H1 (cell line): ENCODE results near the gene AGRN. TPM values are rescaled to one million over a fixed set of nuclear protein-coding genes. Genes with fewer than 3 reads are reported as not detected.

Experiments
- CTCF ChIA-PET: fragments of 300-600 bp; sonication (Branson Sonifier 250); formaldehyde crosslinking; loops from one replicate; lab custom pipeline; 2021; ENCODE audit not compliant: partially characterized antibody; lab: Charles Lee
- POLR2A ChIA-PET: fragments of 300-600 bp; sonication (Branson Sonifier 250); formaldehyde crosslinking; loops from one replicate; lab custom pipeline; 2021; ENCODE audit warnings: inconsistent platforms; ENCODE audit not compliant: partially characterized antibody; lab: Charles Lee
- DNase-seq, 2 experiments: peaks; one replicate each; pipeline versions ENCODE4 v3.0.0 to v3.0.0-alpha.2; 2010 to 2022; ENCODE audit warnings: low spot score in 2 of 2, low read depth in 1 of 2, mixed read lengths in 1 of 2
- FAIRE-seq: peaks from 2 replicates; lab custom pipeline; 2011; peaks lifted over from hg19 to GRCh38; lab: Jason Lieb, UNC
- H2AFZ ChIP-seq: 2 replicates; pipeline ENCODE4 v1.8.1; 2012; ENCODE audit warnings: low read length, inconsistent platforms
- H2AK5ac ChIP-seq: 2 replicates; pipeline ENCODE4 v1.6.1; 2013; ENCODE audit warnings: low read depth, low read length
- H2BK120ac ChIP-seq: replicated peaks from 2 replicates; pipeline ENCODE3; 2013; ENCODE audit warnings: low read depth, low read length, inconsistent platforms
- H2BK12ac ChIP-seq: 2 replicates; pipeline ENCODE4 v1.6.1; 2013; ENCODE audit warnings: low read depth, low read length
- H2BK15ac ChIP-seq: 2 replicates; pipeline ENCODE4 v1.6.1; 2013; ENCODE audit warnings: low read length
- H2BK20ac ChIP-seq: 2 replicates; pipeline ENCODE4 v1.6.1; 2013; ENCODE audit warnings: low read length
- H2BK5ac ChIP-seq: 2 replicates; pipeline ENCODE4 v1.6.1; 2013; ENCODE audit warnings: low read depth, low read length
- H3K14ac ChIP-seq: 2 replicates; pipeline ENCODE4 v1.6.1; 2013; ENCODE audit warnings: inconsistent platforms; ENCODE audit not compliant: insufficient read length
- H3K18ac ChIP-seq: 2 replicates; pipeline ENCODE4 v1.6.1; 2013; ENCODE audit warnings: low read length; ENCODE audit errors: extremely low read depth
- H3K23ac ChIP-seq: 2 replicates; pipeline ENCODE4 v1.6.1; 2013; ENCODE audit warnings: inconsistent platforms; ENCODE audit not compliant: insufficient read length
- H3K23me2 ChIP-seq: 2 replicates; pipeline ENCODE4 v1.6.1; 2013; ENCODE audit warnings: low read depth, low read length
- H3K27ac ChIP-seq: 2 replicates; pipeline ENCODE4 v1.6.1; 2011; ENCODE audit warnings: low read depth, low read length, inconsistent platforms
- H3K27me3 ChIP-seq, 4 experiments: replicated peaks in 1 of 4; 1 replicate in 1 of 4; 2 replicates in 3 of 4; pipeline versions ENCODE4 v1.6.1 to v1.8.1; 2011 to 2013; ENCODE audit warnings: low read length in 3 of 4, mild to moderate bottlenecking in 3 of 4, inconsistent platforms in 2 of 4, mixed read lengths in 2 of 4, moderate library complexity in 1 of 4; ENCODE audit not compliant: control insufficient read depth in 3 of 4, insufficient read depth in 3 of 4; ENCODE audit errors: extremely low read depth in 1 of 4
- H3K36me3 ChIP-seq, 4 experiments: 2 replicates each; pipeline versions ENCODE4 v1.6.1 to v1.8.1; 2011 to 2013; ENCODE audit warnings: mild to moderate bottlenecking in 4 of 4, low read length in 3 of 4, moderate library complexity in 2 of 4, control low read depth in 1 of 4, inconsistent platforms in 1 of 4; ENCODE audit not compliant: insufficient read depth in 4 of 4, control insufficient read depth in 2 of 4
- H3K4ac ChIP-seq: replicated peaks from 2 replicates; pipeline ENCODE3; 2013; ENCODE audit warnings: low read length, low read depth, mixed read lengths, inconsistent platforms; ENCODE audit not compliant: insufficient read length
- H3K4me1 ChIP-seq, 4 experiments: replicated peaks in 1 of 4; 1 replicate in 1 of 4; 2 replicates in 3 of 4; pipeline versions ENCODE4 v1.6.1 to v1.8.1; 2011 to 2013; ENCODE audit warnings: low read length in 3 of 4, inconsistent platforms in 2 of 4, mixed read lengths in 1 of 4; ENCODE audit not compliant: insufficient read depth in 4 of 4, control insufficient read depth in 3 of 4
- H3K4me2 ChIP-seq, 2 experiments: 2 replicates each; pipeline versions ENCODE4 v1.6.1 to v1.8.1; 2011 to 2013; ENCODE audit warnings: low read depth in 2 of 2, low read length in 2 of 2, control low read depth in 1 of 2, inconsistent platforms in 1 of 2, mild to moderate bottlenecking in 1 of 2; ENCODE audit not compliant: insufficient read depth in 1 of 2
- H3K4me3 ChIP-seq, 4 experiments: fragments of 200-600, 300-600 bp in 1 of 4; sonication (generic), shearing (Covaris generic), sonication (Bioruptor Twin) in 1 of 4; 2 replicates each; pipeline versions ENCODE4 v1.5.1 to v1.8.1; 2011 to 2016; ENCODE audit warnings: low read length in 4 of 4, low read depth in 3 of 4, control low read depth in 2 of 4, inconsistent platforms in 2 of 4, mild to moderate bottlenecking in 2 of 4, mixed read lengths in 1 of 4, moderate library complexity in 1 of 4; ENCODE audit not compliant: insufficient read depth in 2 of 4; ENCODE audit errors: extremely low read depth in 1 of 4
- H3K56ac ChIP-seq: replicated peaks from 2 replicates; pipeline ENCODE3; 2013; ENCODE audit warnings: low read depth, mild to moderate bottlenecking, mixed read lengths, low read length, inconsistent platforms; ENCODE audit not compliant: insufficient read length
- H3K79me1 ChIP-seq: 2 replicates; pipeline ENCODE4 v1.6.1; 2013; ENCODE audit warnings: low read depth, low read length, control low read depth
- H3K79me2 ChIP-seq, 2 experiments: 2 replicates each; pipeline versions ENCODE4 v1.6.1 to v1.8.1; 2012 to 2013; ENCODE audit warnings: low read length in 2 of 2, mild to moderate bottlenecking in 2 of 2, inconsistent platforms in 1 of 2; ENCODE audit not compliant: insufficient read depth in 2 of 2, control insufficient read depth in 1 of 2
- H3K9ac ChIP-seq, 4 experiments: replicated peaks in 1 of 4; 1 replicate in 1 of 4; 2 replicates in 3 of 4; pipeline versions ENCODE4 v1.6.1 to v1.8.1; 2011 to 2013; ENCODE audit warnings: low read depth in 3 of 4, low read length in 3 of 4, control low read depth in 2 of 4, mild to moderate bottlenecking in 2 of 4, moderate library complexity in 2 of 4, inconsistent platforms in 1 of 4; ENCODE audit errors: extremely low read depth in 1 of 4
- H3K9me3 ChIP-seq, 2 experiments: 2 replicates each; pipeline versions ENCODE4 v1.6.1 to v1.8.1; 2012 to 2013; ENCODE audit warnings: mild to moderate bottlenecking in 2 of 2, moderate library complexity in 2 of 2, control low read depth in 1 of 2, inconsistent platforms in 1 of 2, low read depth in 1 of 2, low read length in 1 of 2, mixed read lengths in 1 of 2; ENCODE audit not compliant: insufficient read depth in 2 of 2
- H4K20me1 ChIP-seq, 2 experiments: replicated peaks in 1 of 2; 2 replicates each; pipeline versions ENCODE3 to v1.8.1; 2011 to 2013; ENCODE audit warnings: inconsistent platforms in 2 of 2, low read length in 2 of 2, mild to moderate bottlenecking in 1 of 2; ENCODE audit not compliant: insufficient read depth in 2 of 2, control insufficient read depth in 1 of 2
- H4K5ac ChIP-seq: 2 replicates; pipeline ENCODE4 v1.6.1; 2013; ENCODE audit warnings: low read length, low read depth, mixed read lengths, inconsistent platforms; ENCODE audit not compliant: insufficient read length
- H4K8ac ChIP-seq: 2 replicates; pipeline ENCODE4 v1.8.0; 2013; ENCODE audit warnings: mild to moderate bottlenecking, moderate library complexity, low read length, inconsistent platforms; ENCODE audit not compliant: insufficient read depth; ENCODE audit errors: extremely low read depth
- H4K91ac ChIP-seq: replicated peaks from 2 replicates; pipeline ENCODE3; 2013; ENCODE audit warnings: low read length, mixed read lengths, inconsistent platforms; ENCODE audit not compliant: insufficient read length
- BRCA1 ChIP-seq: IDR thresholded peaks from 2 replicates; pipeline ENCODE4 v1.6.1; 2012; ENCODE audit warnings: low read depth, low read length, improper control_type of control experiment
- CBX5 ChIP-seq: fragments of 300-800, 300-1000 bp; sonication (generic); IDR thresholded peaks from 2 replicates; pipeline ENCODE4 v1.7.1; 2016; ENCODE audit warnings: antibody characterized with exemption, low read length, low read depth
- CHD2 ChIP-seq: IDR thresholded peaks from 2 replicates; pipeline ENCODE4 v1.6.1; 2012; ENCODE audit warnings: low read length, improper control_type of control experiment
- MAFK ChIP-seq: IDR thresholded peaks from 2 replicates; pipeline ENCODE4 v1.6.1; 2012; ENCODE audit warnings: low read depth, mild to moderate bottlenecking, improper control_type of control experiment, low read length
- SAP30 ChIP-seq: fragments of 300-600 bp; sonication (generic); IDR thresholded peaks from 2 replicates; pipeline ENCODE4 v1.7.1; 2012; ENCODE audit warnings: low read length, moderate library complexity, mild to moderate bottlenecking, inconsistent platforms; ENCODE audit not compliant: insufficient read depth, insufficient replicate concordance
- SIX5 ChIP-seq: IDR thresholded peaks from 2 replicates; pipeline ENCODE4 v1.6.1; 2011; ENCODE audit warnings: mild to moderate bottlenecking, low read depth, low read length
- SUZ12 ChIP-seq: fragments of 200-600 bp; sonication (generic); IDR thresholded peaks from 2 replicates; pipeline ENCODE4 v1.6.1; 2012; ENCODE audit warnings: mild to moderate bottlenecking, inconsistent platforms, low read length, moderate library complexity, mixed read lengths
- WGBS, 2 experiments: shearing (Covaris generic) in 1 of 2; methylation state at CpG; one replicate each; pipeline versions ENCODE4 v1.1.6 to v1.1.7; 2013 to 2015; ENCODE audit warnings: low lambda C conversion rate in 2 of 2, mixed read lengths in 2 of 2, inconsistent platforms in 1 of 2, low coverage in 1 of 2, missing lambda C conversion rate in 1 of 2; ENCODE audit not compliant: insufficient replicate concordance in 2 of 2, insufficient coverage in 1 of 2, insufficient read length in 1 of 2; ENCODE audit errors: extremely low coverage in 1 of 2, missing lambda C conversion rate in 1 of 2; 5-methylcytosine and 5-hydroxymethylcytosine counted together
- polyA plus RNA-seq, 7 experiments: library from polyadenylated mRNA; depleted of rRNA in 3 of 7; stranded (reverse) in 5 of 7; unstranded in 2 of 7; fragments of >200 nt in 5 of 7; fragments of 200-250 nt in 2 of 7; gene quantifications; 1 replicate in 5 of 7; 2 replicates in 1 of 7; 4 replicates in 1 of 7; pipeline versions ENCODE4 v1.2.1 to v1.2.3, GENCODE V29; 2011 to 2013; ENCODE audit warnings: missing spikeins in 2 of 7, mixed read lengths in 2 of 7
- total RNA-seq: library from RNA; stranded (reverse); fragmentation: NEBNext Ultra II Directional; extraction: Animal tissue kit (Norgen Biotek cat#: 25700); gene quantifications from 2 replicates; pipeline ENCODE4 v1.2.1, GENCODE V29; 2021

The AGRN gene
- total and polyA plus RNA-seq, 2 of the 8 experiments (the other 6 are each of a cell fraction or from before 2014, with no cell fraction given), result 52.3 to 155 TPM

DNA sequence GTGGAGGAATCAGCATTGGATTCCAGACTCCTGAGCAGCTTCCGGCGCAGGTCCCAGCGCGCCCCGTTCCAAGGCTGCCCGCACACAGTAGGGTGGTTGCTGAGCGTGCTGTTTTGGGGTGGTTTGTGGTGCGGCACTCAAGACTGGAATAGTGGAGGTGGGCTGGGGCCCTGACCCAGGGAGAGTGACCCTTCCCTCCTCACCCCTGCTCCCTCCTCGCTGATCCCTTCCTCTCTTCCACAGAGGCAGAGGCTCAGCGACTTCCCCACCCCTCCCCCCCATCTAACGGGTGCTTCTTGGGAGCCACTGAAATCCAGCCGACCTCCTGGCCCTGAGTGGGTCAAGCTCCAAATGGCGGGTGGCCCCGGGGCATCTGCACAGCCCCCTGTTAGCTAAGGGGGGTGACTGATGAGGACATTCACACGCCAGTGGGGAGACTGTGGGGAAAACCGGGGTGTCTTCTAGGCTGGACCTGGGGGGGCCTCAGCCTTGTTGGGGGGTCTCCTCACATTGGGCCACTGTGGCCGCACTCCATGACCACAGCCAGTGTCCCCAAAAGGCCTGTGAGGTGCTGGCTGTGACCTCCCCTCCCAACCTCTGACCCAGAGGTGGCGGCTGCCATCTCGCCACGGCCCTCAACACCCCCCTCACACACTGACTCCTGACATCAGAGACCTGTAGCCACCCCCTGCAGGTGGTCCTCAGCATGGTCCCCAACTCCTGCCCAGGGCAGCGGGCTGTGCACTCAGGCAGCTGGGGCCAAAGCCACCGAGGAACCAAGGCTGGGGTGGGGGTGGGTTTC, 16.1 kb upstream of the AGRN start:
- FAIRE-seq, result no peak
- H4K91ac ChIP-seq, result no peak overlapping the region
- H2BK12ac ChIP-seq, result 0 out of 2 replicates have a peak overlapping the region, but pooled peaks have one; percentile 27
- no peak overlapping the region for H3K4me3 ChIP-seq
- no peak overlapping the region for H2AFZ ChIP-seq
- POLR2A ChIA-PET, result interaction anchor here (0.8 to 4.2 kb wide), 5 partner anchors 10 to 64 kb away, joined by 3 to 40 read pairs (median 3); partner anchors contain the start of gene ISG15
- H3K27me3 ChIP-seq, result peaks cover 27 to 62% (median 42%) of the 10 kb centered on the region in 4 experiments
- peaks cover 0 to 33% (median 14%) of the 10 kb centered on the region in 4 experiments; a peak in 5 of 7 replicates for H3K4me1 ChIP-seq
- no peak overlapping the region for H2AK5ac ChIP-seq
- H2BK15ac ChIP-seq, result no peak overlapping the region
- H3K14ac ChIP-seq, result no peak overlapping the region
- H3K4ac ChIP-seq, result no peak overlapping the region
- no peaks in the 10 kb centered on the region; a peak in 1 of 4 replicates for H3K9me3 ChIP-seq
- no peaks in the 10 kb centered on the region for H3K79me2 ChIP-seq
- no peaks in the 10 kb centered on the region for H3K79me1 ChIP-seq
- H3K9ac ChIP-seq, result no peak overlapping the region
- peaks cover 0 to 9% (median 0%) of the 10 kb centered on the region in 4 experiments; a peak in 1 of 8 replicates for H3K36me3 ChIP-seq
- H2BK20ac ChIP-seq, result no peak overlapping the region
- no peak overlapping the region for H3K23ac ChIP-seq
- H2BK120ac ChIP-seq, result no peak overlapping the region
- H4K5ac ChIP-seq, result no peak overlapping the region
- peaks cover 0 to 3% of the 10 kb centered on the region in 2 experiments for H4K20me1 ChIP-seq
- H4K8ac ChIP-seq, result no peak overlapping the region
- TF ChIP-seq CBX5 (no peak), MAFK (no peak), SIX5 (no peak), SUZ12 (no peak), SAP30 (no peak), CHD2 (no peak), BRCA1 (no peak)
- CTCF ChIA-PET, result interaction anchor here (1.0 to 4.7 kb wide), 11 partner anchors 9 to 94 kb away, joined by 3 to 60 read pairs (median 6); partner anchors contain the start of genes ISG15 and PERM1
- H3K18ac ChIP-seq, result no peak overlapping the region
- no peak overlapping the region for H3K27ac ChIP-seq
- no peak overlapping the region for H2BK5ac ChIP-seq
- no peak for DNase-seq
- peaks cover 11% of the 10 kb centered on the region; the same call in 1 of the 2 replicates for H3K23me2 ChIP-seq
- no peak overlapping the region for H3K4me2 ChIP-seq
- no peak overlapping the region for H3K56ac ChIP-seq
- 85% methylated on average over 19 of the region's 22 CpGs; no CpG with 5 or more reads in 1 of the 2 experiments for WGBS, 2 experiments
